Neural progenitor cell (in vitro differentiated cells): ENCODE measurements around the gene CDC42BPA. TPM values are rescaled to one million over a fixed set of nuclear protein-coding genes. Genes with fewer than 3 reads are reported as not detected.
"Not testable (repeated sequence)": the region's sequence is repeated elsewhere in the genome, so short reads cannot be mapped to it uniquely, and the experiment has no call there.

ENCODE experiments used
- DNase-seq: peaks from one replicate; pipeline ENCODE4 v3.0.0-alpha.2; 2016; ENCODE audit warnings: low spot score
- H2AFZ ChIP-seq: fragments of 200-600 bp; sonication (generic); replicated peaks from 2 replicates; pipeline ENCODE4 v1.6.1; 2016; ENCODE audit warnings: antibody characterized with exemption
- H3F3A ChIP-seq: fragments of 200-600 bp; sonication (generic); 2 replicates; pipeline ENCODE4 v1.6.1; 2016; ENCODE audit warnings: antibody characterized with exemption, low read depth
- H3K27ac ChIP-seq: fragments of 200-600 bp; sonication (generic); 2 replicates; pipeline ENCODE4 v1.5.1; 2016; ENCODE audit warnings: mild to moderate bottlenecking
- H3K27me3 ChIP-seq: fragments of 200-600 bp; sonication (generic); 2 replicates; pipeline ENCODE4 v1.6.1; 2016; ENCODE audit warnings: mild to moderate bottlenecking, moderate library complexity
- H3K36me3 ChIP-seq: fragments of 200-600 bp; sonication (generic); 2 replicates; pipeline ENCODE4 v1.5.1; 2016
- H3K4me1 ChIP-seq: fragments of 200-600 bp; sonication (generic); 2 replicates; pipeline ENCODE4 v1.6.1; 2016; ENCODE audit warnings: mixed run types
- H3K4me2 ChIP-seq: fragments of 200-600 bp; sonication (generic); 2 replicates; pipeline ENCODE4 v1.6.1; 2016
- H3K4me3 ChIP-seq: fragments of 200-600 bp; sonication (generic); 2 replicates; pipeline ENCODE4 v1.5.1; 2016
- H3K79me2 ChIP-seq: fragments of 200-600 bp; sonication (generic); 2 replicates; pipeline ENCODE4 v1.6.1; 2016; ENCODE audit warnings: low read depth
- H3K9ac ChIP-seq: fragments of 200-600 bp; sonication (generic); 2 replicates; pipeline ENCODE4 v1.6.1; 2016
- H3K9me3 ChIP-seq: fragments of 200-600 bp; sonication (generic); 2 replicates; pipeline ENCODE4 v1.5.1; 2016; ENCODE audit warnings: low read depth
- H4K20me1 ChIP-seq: fragments of 200-600 bp; sonication (generic); 2 replicates; pipeline ENCODE4 v1.6.1; 2016; ENCODE audit warnings: low read depth
- H3K27ac Mint-ChIP-seq: 3 replicates; pipeline ENCODE4 v1.8.0; 2021; ENCODE audit warnings: mixed read lengths
- H3K27me3 Mint-ChIP-seq: 2 replicates; pipeline ENCODE4 v1.8.0; 2022; ENCODE audit warnings: low read depth, mild to moderate bottlenecking, inconsistent platforms, moderate library complexity, mixed read lengths; ENCODE audit not compliant: insufficient read depth
- H3K36me3 Mint-ChIP-seq: 3 replicates; pipeline ENCODE4 v1.8.0; 2021; ENCODE audit warnings: mixed read lengths
- H3K4me1 Mint-ChIP-seq: 3 replicates; pipeline ENCODE4 v1.8.0; 2021; ENCODE audit warnings: mixed read lengths
- H3K4me3 Mint-ChIP-seq: 3 replicates; pipeline ENCODE4 v1.8.0; 2021; ENCODE audit warnings: mild to moderate bottlenecking, moderate library complexity, mixed read lengths
- H3K9me3 Mint-ChIP-seq: 3 replicates; pipeline ENCODE4 v1.8.0; 2020; ENCODE audit warnings: mixed read lengths
- CTCF ChIP-seq: fragments of 200-600 bp; sonication (generic); IDR thresholded peaks from 2 replicates; pipeline ENCODE4 v1.5.1; 2017; ENCODE audit warnings: antibody characterized with exemption, mild to moderate bottlenecking
- EZH2 ChIP-seq: fragments of 200-600 bp; sonication (generic); IDR thresholded peaks from 2 replicates; pipeline ENCODE4 v1.6.1; 2017; ENCODE audit warnings: antibody characterized with exemption, mild to moderate bottlenecking, moderate library complexity
- EZH2phosphoT487 ChIP-seq: fragments of 200-600 bp; sonication (generic); IDR thresholded peaks from 2 replicates; pipeline ENCODE4 v1.6.1; 2017; ENCODE audit warnings: antibody characterized with exemption
- total RNA-seq: library from RNA; depleted of rRNA; stranded (reverse); fragments of >200 nt; gene quantifications from 2 replicates; pipeline ENCODE4 v1.2.3, GENCODE V29; 2015; ENCODE audit warnings: low replicate concordance

CDC42BPA gene
- total RNA-seq, 1 donor from 2014 or later, result 54.7 TPM

- H3K27ac Mint-ChIP-seq, result no peak overlapping the region
- no peaks in the 10 kb centered on the region for H3K4me1 ChIP-seq
- no peak overlapping the region for H3K4me3 ChIP-seq
- no peaks in the 10 kb centered on the region for H3K9me3 ChIP-seq
- H2AFZ ChIP-seq, result no peak overlapping the region
- H3K9ac ChIP-seq, result no peak overlapping the region
- DNase-seq, result no peak
- H3K27ac ChIP-seq, result no peak overlapping the region
- TF ChIP-seq EZH2, result no peak
- TF ChIP-seq EZH2phosphoT487, result no peak
- no peak for TF ChIP-seq CTCF
- no peaks in the 10 kb centered on the region for H3K27me3 ChIP-seq
- peaks cover 11% of the 10 kb centered on the region for H3K4me1 Mint-ChIP-seq
- peaks cover 2% of the 10 kb centered on the region for H3K9me3 Mint-ChIP-seq
- H3K4me3 Mint-ChIP-seq, result no peak overlapping the region
- H3F3A ChIP-seq, result no peaks in the 10 kb centered on the region
- H4K20me1 ChIP-seq, result no peaks in the 10 kb centered on the region
- no peaks in the 10 kb centered on the region for H3K79me2 ChIP-seq
- peaks cover 2% of the 10 kb centered on the region for H3K36me3 Mint-ChIP-seq
- no peak overlapping the region for H3K4me2 ChIP-seq
- H3K36me3 ChIP-seq, result no peaks in the 10 kb centered on the region
- peaks cover 9% of the 10 kb centered on the region for H3K27me3 Mint-ChIP-seq
Observed at GRCh38 chr1:227355542-227356245, 37.4 kb upstream of the CDC42BPA start.

GRCh38 chr1:227353186-227353585 lies 34.9 kb upstream of the CDC42BPA start:
- H3K4me3 Mint-ChIP-seq, result no peak overlapping the region
- Histone ChIP-seq H3K4me1 (no peaks in the 10 kb centered on the region), H3K9me3 (no peaks in the 10 kb centered on the region), H3K36me3 (no peaks in the 10 kb centered on the region), H3K9ac (no peak overlapping the region), H3K27me3 (no peaks in the 10 kb centered on the region), H3F3A (no peaks in the 10 kb centered on the region), H3K4me3 (no peak overlapping the region), H2AFZ (no peak overlapping the region), H3K4me2 (no peak overlapping the region), H3K79me2 (no peaks in the 10 kb centered on the region), H3K27ac (no peak overlapping the region), H4K20me1 (no peaks in the 10 kb centered on the region)
- no peak overlapping the region for H3K27ac Mint-ChIP-seq
- DNase-seq, result no peak
- peaks cover 2% of the 10 kb centered on the region for H3K9me3 Mint-ChIP-seq
- peaks cover 9% of the 10 kb centered on the region for H3K27me3 Mint-ChIP-seq
- H3K36me3 Mint-ChIP-seq, result no peaks in the 10 kb centered on the region
- TF ChIP-seq EZH2phosphoT487, result no peak
- TF ChIP-seq EZH2, result no peak
- TF ChIP-seq CTCF, result no peak
- peaks cover 11% of the 10 kb centered on the region for H3K4me1 Mint-ChIP-seq

GRCh38 chr1:227352164-227352563 lies 33.9 kb upstream of the CDC42BPA start:
- not testable (repeated sequence) for H3K36me3 Mint-ChIP-seq, H3K4me1 Mint-ChIP-seq, H3K27ac Mint-ChIP-seq

GRCh38 chr1:227351443-227351842 lies 33.2 kb upstream of the CDC42BPA start:
- TF ChIP-seq EZH2phosphoT487 (no peak), EZH2 (no peak), CTCF (no peak)
- Histone ChIP-seq H3K4me2 (no peak overlapping the region), H4K20me1 (no peaks in the 10 kb centered on the region), H3K27me3 (no peaks in the 10 kb centered on the region), H3K79me2 (no peaks in the 10 kb centered on the region), H3K27ac (no peak overlapping the region), H3K4me3 (no peak overlapping the region), H3K4me1 (no peaks in the 10 kb centered on the region), H2AFZ (no peak overlapping the region), H3K9me3 (no peaks in the 10 kb centered on the region), H3F3A (no peaks in the 10 kb centered on the region), H3K36me3 (no peaks in the 10 kb centered on the region), H3K9ac (no peak overlapping the region)
- Mint-ChIP-seq H3K36me3 (no peaks in the 10 kb centered on the region), H3K27me3 (peaks cover 12% of the 10 kb centered on the region), H3K4me1 (peaks cover 2% of the 10 kb centered on the region), H3K9me3 (peaks cover 2% of the 10 kb centered on the region), H3K4me3 (no peak overlapping the region), H3K27ac (no peak overlapping the region)
- DNase-seq, result no peak

More at GRCh38 chr1:227352164-227352563, 33.9 kb upstream of the CDC42BPA start:
- H2AFZ ChIP-seq, H3K36me3 ChIP-seq, H3K27ac ChIP-seq, H3K9me3 ChIP-seq, DNase-seq, H3F3A ChIP-seq, H3K4me3 ChIP-seq, H4K20me1 ChIP-seq, H3K4me2 ChIP-seq, H3K4me3 Mint-ChIP-seq, H3K27me3 ChIP-seq, H3K9me3 Mint-ChIP-seq, H3K9ac ChIP-seq, H3K4me1 ChIP-seq, H3K27me3 Mint-ChIP-seq, H3K79me2 ChIP-seq: not testable (repeated sequence)
